Coronary artery (tissue), 2 donors: ENCODE measurements around the gene IDH1.

Experiments
- DNase-seq: peaks from one replicate; pipeline ENCODE4 v3.0.0-alpha.2; 2017; ENCODE audit warnings: low spot score
- H3K27ac ChIP-seq, 2 donors: fragments of 200-600 bp; sonication (generic); one replicate each; pipeline ENCODE4 v1.5.1; 2016 to 2019
- H3K4me3 ChIP-seq: fragments of 200-600 bp; sonication (generic); 2 replicates; pipeline ENCODE4 v1.5.1; 2016; ENCODE audit warnings: mild to moderate bottlenecking, moderate library complexity
- TF ChIP-seq, protein P1 (sequence below): fragments of 200-600 bp; sonication (generic); IDR thresholded peaks from one replicate; pipeline ENCODE4 v1.5.1; 2019; ENCODE audit warnings: antibody characterized with exemption

Gene IDH1

DNA sequence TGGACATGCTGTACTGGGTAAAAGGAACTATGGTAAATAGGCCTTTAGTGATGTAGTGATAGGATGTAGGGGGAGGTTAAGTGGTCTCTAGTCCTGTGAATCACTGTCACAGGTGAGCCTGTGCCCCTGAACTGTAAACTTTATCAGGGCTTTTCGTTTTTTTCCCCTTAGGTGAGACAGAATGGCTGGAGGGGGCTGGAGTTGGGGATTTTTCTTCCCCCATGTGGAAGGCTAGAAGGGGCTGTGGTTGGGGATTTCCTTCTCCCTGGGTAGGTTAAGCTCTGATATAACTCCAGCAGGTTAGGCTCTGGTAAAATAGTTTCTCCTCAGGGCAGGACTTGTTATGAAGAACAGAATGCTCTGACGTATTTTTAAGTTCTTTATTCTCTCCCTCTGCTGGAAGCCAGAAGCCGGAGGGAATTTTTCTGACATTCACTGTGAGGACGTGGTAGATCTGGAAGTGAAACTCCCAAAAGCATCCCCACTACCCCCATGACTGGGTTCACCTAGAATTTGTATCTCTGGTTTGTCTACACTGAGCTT is 39.7 kb upstream of the IDH1 start:
- TF ChIP-seq, protein P1, sequence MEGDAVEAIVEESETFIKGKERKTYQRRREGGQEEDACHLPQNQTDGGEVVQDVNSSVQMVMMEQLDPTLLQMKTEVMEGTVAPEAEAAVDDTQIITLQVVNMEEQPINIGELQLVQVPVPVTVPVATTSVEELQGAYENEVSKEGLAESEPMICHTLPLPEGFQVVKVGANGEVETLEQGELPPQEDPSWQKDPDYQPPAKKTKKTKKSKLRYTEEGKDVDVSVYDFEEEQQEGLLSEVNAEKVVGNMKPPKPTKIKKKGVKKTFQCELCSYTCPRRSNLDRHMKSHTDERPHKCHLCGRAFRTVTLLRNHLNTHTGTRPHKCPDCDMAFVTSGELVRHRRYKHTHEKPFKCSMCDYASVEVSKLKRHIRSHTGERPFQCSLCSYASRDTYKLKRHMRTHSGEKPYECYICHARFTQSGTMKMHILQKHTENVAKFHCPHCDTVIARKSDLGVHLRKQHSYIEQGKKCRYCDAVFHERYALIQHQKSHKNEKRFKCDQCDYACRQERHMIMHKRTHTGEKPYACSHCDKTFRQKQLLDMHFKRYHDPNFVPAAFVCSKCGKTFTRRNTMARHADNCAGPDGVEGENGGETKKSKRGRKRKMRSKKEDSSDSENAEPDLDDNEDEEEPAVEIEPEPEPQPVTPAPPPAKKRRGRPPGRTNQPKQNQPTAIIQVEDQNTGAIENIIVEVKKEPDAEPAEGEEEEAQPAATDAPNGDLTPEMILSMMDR, result no peak
- Histone ChIP-seq H3K27ac (no peak overlapping the region), H3K4me3 (no peak overlapping the region)
- no peak for DNase-seq

DNA sequence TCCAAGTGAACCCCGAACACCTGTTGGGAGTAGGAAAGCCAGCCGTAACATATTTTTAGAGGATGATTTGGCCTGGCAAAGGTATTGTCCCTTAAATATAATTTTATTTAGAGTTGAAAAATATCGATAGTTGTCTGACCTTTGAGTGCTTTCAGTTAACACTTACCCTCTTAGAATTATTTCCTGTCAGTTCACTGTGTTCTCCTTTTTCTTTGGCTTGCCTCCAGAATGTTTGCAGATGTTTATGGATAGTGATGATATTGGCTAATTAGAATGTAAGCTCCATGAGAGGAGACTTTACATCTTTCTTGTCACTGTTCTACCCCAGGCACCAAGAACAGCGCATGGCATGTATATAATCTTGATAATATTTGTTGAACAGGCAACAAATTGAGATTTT is 31.0 kb upstream of the IDH1 start:
- Histone ChIP-seq H3K4me3 (no peak overlapping the region), H3K27ac (no peak overlapping the region)
- TF ChIP-seq, protein P1, result no peak
- no peak for DNase-seq

DNA sequence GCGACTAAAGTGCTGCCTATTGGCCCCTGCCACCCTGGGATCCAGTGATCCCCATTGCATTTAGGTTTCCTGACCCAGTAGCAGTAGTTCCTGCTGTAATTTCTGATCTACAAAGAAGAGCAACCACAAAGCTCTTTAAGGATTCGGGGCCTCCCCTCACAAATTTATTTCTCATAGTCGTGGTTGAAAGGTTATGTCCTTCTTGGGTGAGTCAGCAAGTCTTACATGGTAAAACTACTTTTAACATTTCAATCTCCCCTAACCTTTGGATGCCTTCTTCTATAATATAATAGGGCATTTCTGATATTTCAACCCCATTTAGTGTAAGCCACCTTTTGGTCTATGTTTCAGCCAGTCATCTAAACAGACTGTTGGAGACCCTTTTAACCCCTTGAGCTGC is 26.1 kb upstream of the IDH1 start:
- Histone ChIP-seq H3K27ac (no peak overlapping the region), H3K4me3 (no peak overlapping the region)
- TF ChIP-seq, protein P1, result no peak
- DNase-seq, result no peak

DNA sequence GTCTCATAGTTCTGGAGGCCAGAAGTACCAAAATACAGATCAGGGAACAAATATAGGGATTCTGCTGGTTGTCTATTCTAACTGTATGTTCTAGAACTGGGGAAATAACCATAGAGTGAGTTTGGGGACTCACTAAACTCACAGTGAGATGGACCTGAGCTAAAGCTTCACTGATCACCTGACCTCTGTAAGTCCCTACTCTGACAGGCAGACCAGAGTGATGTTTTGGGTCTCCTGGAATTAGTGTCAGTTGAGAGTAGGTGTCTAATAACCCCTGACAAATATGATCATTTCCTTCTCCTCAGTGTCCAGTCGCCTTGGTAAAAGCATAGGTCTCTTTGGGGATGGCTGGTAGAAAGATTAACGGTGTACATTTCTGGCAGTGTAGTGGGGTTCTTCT is 25.4 kb upstream of the IDH1 start:
- TF ChIP-seq, protein P1, result no peak
- DNase-seq, result no peak
- H3K27ac ChIP-seq, result no peak overlapping the region
- no peak overlapping the region for H3K4me3 ChIP-seq

DNA sequence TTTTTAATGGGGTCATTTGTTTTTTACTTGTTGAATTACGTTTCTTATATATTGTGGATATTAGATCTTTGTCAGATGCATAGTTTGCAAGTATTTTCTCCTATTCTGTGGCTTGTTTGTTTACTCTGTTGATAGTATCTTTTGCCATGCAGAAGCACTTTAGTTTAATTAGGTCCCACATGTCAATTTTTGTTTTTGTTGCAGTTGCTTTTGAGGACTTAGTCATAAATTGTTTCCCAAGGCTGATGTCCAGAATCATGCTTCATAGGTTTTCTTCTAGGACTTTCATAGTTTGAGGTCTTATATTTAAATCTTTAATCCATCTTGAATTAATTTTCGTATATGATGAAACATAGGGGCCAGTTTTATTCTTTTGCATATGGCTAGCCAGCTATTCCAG is 24.4 kb upstream of the IDH1 start:
- Histone ChIP-seq H3K4me3 (no peak overlapping the region), H3K27ac (no peak overlapping the region)
- TF ChIP-seq, protein P1, result no peak
- no peak for DNase-seq

DNA sequence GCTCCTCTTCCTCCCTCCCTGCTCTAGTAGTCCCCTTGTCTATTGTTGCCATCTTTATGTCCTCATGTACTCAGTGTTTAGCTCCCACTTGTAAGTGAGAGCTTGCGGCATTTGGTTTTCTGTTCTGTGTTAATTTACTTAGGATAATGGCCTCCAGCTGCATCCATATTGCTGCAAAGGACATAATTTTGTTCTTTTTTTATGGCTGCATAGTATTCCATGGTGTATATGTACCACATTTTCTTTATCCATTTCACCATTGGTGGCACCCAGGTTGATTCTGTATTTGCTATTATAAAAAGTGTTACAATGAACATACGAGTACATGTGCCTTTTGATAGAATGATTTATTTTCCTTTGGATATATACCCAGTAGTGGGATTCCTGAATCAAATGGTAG is 23.7 kb upstream of the IDH1 start:
- DNase-seq, result no peak
- TF ChIP-seq, protein P1, result no peak
- H3K27ac ChIP-seq, result no peak overlapping the region
- H3K4me3 ChIP-seq, result no peak overlapping the region

DNA sequence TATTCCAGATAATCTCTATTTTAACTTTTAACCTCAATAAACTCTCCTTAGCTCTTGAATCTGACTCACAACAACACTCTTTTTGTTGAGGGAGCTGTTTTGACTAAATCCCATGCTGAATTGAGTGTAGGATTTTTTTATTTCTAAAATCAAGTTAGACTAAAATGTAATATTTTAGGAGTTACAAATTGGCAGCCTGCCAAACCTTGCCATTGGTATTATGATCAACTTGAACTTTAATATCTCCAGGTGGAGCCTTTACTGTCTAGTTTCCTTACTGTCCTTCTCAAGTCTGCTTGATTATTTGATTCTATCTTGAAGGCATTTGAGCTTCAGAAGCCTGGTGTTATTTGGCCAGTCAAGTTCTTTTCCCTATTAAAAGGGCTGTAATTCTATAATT is 19.9 kb upstream of the IDH1 start:
- TF ChIP-seq, protein P1, result no peak
- no peak overlapping the region for H3K27ac ChIP-seq
- no peak overlapping the region for H3K4me3 ChIP-seq
- no peak for DNase-seq
